Mesenteric fat pad (tissue), 1 donor: ENCODE measurements around the gene WT1. TPM values are rescaled to one million over a fixed set of nuclear protein-coding genes. Genes with fewer than 3 reads are reported as not detected.
"Not testable (repeated sequence)": the region's sequence is repeated elsewhere in the genome, so short reads cannot be mapped to it uniquely, and the experiment has no call there.

ENCODE experiments used
- DNase-seq: peaks from one replicate; pipeline ENCODE4 v3.0.0-alpha.2; 2020; ENCODE audit warnings: low spot score
- total RNA-seq: library from RNA; stranded (reverse); fragmentation: NEBNext Ultra II Directional; extraction: Animal tissue kit (Norgen Biotek cat#: 25700); gene quantifications from one replicate; pipeline ENCODE4 v1.2.1, GENCODE V29; 2021
- donor health status: DM: yes; HTN: yes; CAD: no.

Gene WT1
- total RNA-seq, 1 donor from 2014 or later: 8.5 TPM

- no peak for DNase-seq
Measured at GRCh38 chr11:32388871-32389770, 46.2 kb downstream of the WT1 start.

- no peak for DNase-seq
Measured at GRCh38 chr11:32388365-32388764, 47.0 kb downstream of the WT1 start.

GRCh38 chr11:32387411-32387810 lies 47.9 kb downstream of the WT1 start:
- DNase-seq: no peak

- DNase-seq: no peak
Measured at GRCh38 chr11:32386770-32387377, 48.5 kb downstream of the WT1 start.

GRCh38 chr11:32385998-32386397 lies 49.3 kb downstream of the WT1 start:
- DNase-seq: no peak

GRCh38 chr11:32382339-32383049 lies 52.8 kb downstream of the WT1 start:
- DNase-seq: no peak

GRCh38 chr11:32381179-32381578 lies 54.2 kb downstream of the WT1 start:
- DNase-seq: no peak

- DNase-seq: no peak
Measured at GRCh38 chr11:32379719-32380118, 55.6 kb downstream of the WT1 start.

GRCh38 chr11:32375826-32376225 lies 59.5 kb downstream of the WT1 start:
- DNase-seq: no peak

- DNase-seq: no peak
Measured at GRCh38 chr11:32374261-32374711, 61.1 kb downstream of the WT1 start.

- DNase-seq: not testable (repeated sequence)
Measured at GRCh38 chr11:32369987-32370386, 65.4 kb downstream of the WT1 start.

- no peak for DNase-seq
Measured at GRCh38 chr11:32366666-32367065, 68.7 kb downstream of the WT1 start.

- DNase-seq: no peak
Measured at GRCh38 chr11:32365192-32365591, 70.1 kb downstream of the WT1 start.

- no peak for DNase-seq
Measured at GRCh38 chr11:32358729-32359128, 76.6 kb downstream of the WT1 start.

GRCh38 chr11:32353884-32354283 lies 81.5 kb downstream of the WT1 start:
- DNase-seq: no peak

GRCh38 chr11:32348502-32348901 lies 86.8 kb downstream of the WT1 start:
- no peak for DNase-seq

- DNase-seq: no peak
Measured at GRCh38 chr11:32344946-32345345, 90.4 kb downstream of the WT1 start.

GRCh38 chr11:32343325-32344008 lies 91.9 kb downstream of the WT1 start:
- DNase-seq: no peak

GRCh38 chr11:32341620-32342613 lies 93.4 kb downstream of the WT1 start:
- DNase-seq: no peak

- no peak for DNase-seq
Measured at GRCh38 chr11:32340181-32340580, 95.2 kb downstream of the WT1 start.
